ENCODE measurements around the gene SEPTIN11.

The SEPTIN11 gene

GRCh38 chr4:76989391-76990061 lies 40.0 kb downstream of the SEPTIN11 start:
- TF ChIP-seq, protein P1, sequence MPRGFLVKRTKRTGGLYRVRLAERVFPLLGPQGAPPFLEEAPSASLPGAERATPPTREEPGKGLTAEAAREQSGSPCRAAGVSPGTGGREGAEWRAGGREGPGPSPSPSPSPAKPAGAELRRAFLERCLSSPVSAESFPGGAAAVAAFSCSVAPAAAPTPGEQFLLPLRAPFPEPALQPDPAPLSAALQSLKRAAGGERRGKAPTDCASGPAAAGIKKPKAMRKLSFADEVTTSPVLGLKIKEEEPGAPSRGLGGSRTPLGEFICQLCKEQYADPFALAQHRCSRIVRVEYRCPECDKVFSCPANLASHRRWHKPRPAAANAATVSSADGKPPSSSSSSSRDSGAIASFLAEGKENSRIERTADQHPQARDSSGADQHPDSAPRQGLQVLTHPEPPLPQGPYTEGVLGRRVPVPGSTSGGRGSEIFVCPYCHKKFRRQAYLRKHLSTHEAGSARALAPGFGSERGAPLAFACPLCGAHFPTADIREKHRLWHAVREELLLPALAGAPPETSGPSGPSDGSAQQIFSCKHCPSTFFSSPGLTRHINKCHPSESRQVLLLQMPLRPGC (tag by site-specific recombination; IDR thresholded peaks at IDR 0.05): no peak
- TF ChIP-seq ZNF621 (tag by site-specific recombination; IDR thresholded peaks at IDR 0.05) (no peak), ZNF624 (tag by site-specific recombination; IDR thresholded peaks at IDR 0.05) (no peak)
- no peaks in the 10 kb centered on the region for H3K9me3 ChIP-seq (ENCODE audit: control insufficient read depth, insufficient read depth, low read depth, low read length)
- POLR2A ChIA-PET: no interaction called here
- H3K36me3 ChIP-seq (ENCODE audit: control insufficient read depth in 2 of 2, insufficient read depth in 1 of 2, low read length in 2 of 2): no peaks in the 10 kb centered on the region
- H3K4me1 ChIP-seq (ENCODE audit: control insufficient read depth, insufficient read depth, low read length): no peaks in the 10 kb centered on the region; the same call in 1 of the 2 replicates
- no peak overlapping the region for H3K4me3 ChIP-seq (ENCODE audit: low read depth, low read length)
- H3K27ac ChIP-seq (ENCODE audit: extremely low read depth, low read depth, low read length): no peak overlapping the region
- CTCF ChIA-PET: interaction anchor here (1.0 kb wide), 1 partner anchor 53 kb away, joined by 3 read pairs; no protein-coding TSS in a partner anchor

DNA sequence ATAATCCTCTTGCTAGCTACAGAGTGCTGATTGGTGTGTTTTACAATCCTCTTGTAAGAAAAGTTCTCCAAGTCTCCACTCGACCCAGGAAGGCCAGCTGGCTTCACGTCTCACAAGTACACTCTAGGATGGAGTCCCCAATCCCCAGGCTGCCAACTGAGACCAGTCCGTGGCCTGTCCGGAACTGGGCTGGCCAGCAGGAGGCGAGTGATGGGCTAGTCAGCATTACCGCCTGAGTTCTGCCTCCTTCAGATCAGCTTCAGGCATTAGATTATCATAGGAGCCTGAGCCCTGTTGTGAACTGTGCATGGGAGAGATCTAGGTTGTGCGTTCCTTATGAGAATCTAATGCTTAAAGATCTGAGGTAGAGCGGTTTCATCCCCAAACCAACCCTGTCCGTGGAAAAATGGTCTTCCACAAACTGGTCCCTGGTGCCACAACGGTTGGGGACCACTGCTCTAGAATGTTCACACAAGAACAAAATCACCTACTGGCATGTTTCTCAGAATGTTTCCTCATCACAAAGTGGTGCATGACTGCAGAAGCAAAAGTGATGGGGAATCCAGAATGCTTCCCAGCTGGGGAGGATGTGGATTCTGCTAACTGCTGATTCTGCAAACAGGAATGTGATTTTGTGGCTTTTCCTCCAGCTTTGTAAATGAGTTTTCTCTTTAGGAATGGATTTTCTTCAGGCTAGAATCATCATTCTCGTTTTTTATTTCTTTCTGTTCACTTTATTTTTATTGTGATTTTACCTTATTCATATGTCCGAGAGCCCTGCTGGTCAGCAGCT lies 40.9 kb downstream of the SEPTIN11 start:
- Histone ChIP-seq H3K4me1 (ENCODE audit: control insufficient read depth, insufficient read depth, low read length) (no peaks in the 10 kb centered on the region), H3K27ac (ENCODE audit: extremely low read depth, low read depth, low read length) (no peak overlapping the region), H3K4me3 (ENCODE audit: low read depth, low read length) (no peak overlapping the region), H3K9me3 (ENCODE audit: control insufficient read depth, insufficient read depth, low read depth, low read length) (no peaks in the 10 kb centered on the region), H3K36me3 (ENCODE audit: control insufficient read depth in 2 of 2, insufficient read depth in 1 of 2, low read length in 2 of 2) (no peaks in the 10 kb centered on the region)
- no peak for TF ChIP-seq ZBTB20 (tag by site-specific recombination; IDR thresholded peaks at IDR 0.05)
- no peak for TF ChIP-seq ZNF514 (tag by site-specific recombination; IDR thresholded peaks at IDR 0.05)
- TF ChIP-seq ZNF555 (tag by site-specific recombination; conservative IDR thresholded peaks at IDR 0.05): no peak
- TF ChIP-seq ZNF146 (tag by site-specific recombination; IDR thresholded peaks at IDR 0.05): no peak
- TF ChIP-seq, protein P2, sequence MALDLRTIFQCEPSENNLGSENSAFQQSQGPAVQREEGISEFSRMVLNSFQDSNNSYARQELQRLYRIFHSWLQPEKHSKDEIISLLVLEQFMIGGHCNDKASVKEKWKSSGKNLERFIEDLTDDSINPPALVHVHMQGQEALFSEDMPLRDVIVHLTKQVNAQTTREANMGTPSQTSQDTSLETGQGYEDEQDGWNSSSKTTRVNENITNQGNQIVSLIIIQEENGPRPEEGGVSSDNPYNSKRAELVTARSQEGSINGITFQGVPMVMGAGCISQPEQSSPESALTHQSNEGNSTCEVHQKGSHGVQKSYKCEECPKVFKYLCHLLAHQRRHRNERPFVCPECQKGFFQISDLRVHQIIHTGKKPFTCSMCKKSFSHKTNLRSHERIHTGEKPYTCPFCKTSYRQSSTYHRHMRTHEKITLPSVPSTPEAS (tag by site-specific recombination; IDR thresholded peaks at IDR 0.05): no peak
- ChIA-PET POLR2A (no interaction called here), CTCF (no interaction called here)

GRCh38 chr4:76991161-76991660 lies 41.7 kb downstream of the SEPTIN11 start:
- Histone ChIP-seq H3K27ac (ENCODE audit: extremely low read depth, low read depth, low read length) (no peak overlapping the region), H3K4me3 (ENCODE audit: low read depth, low read length) (no peak overlapping the region), H3K4me1 (ENCODE audit: control insufficient read depth, insufficient read depth, low read length) (no peaks in the 10 kb centered on the region), H3K36me3 (ENCODE audit: control insufficient read depth in 2 of 2, insufficient read depth in 1 of 2, low read length in 2 of 2) (peaks cover 0 to 2% of the 10 kb centered on the region in 2 experiments; a peak in 1 of 3 replicates), H3K9me3 (ENCODE audit: control insufficient read depth, insufficient read depth, low read depth, low read length) (no peaks in the 10 kb centered on the region)
- POLR2A ChIA-PET: no interaction called here
- CTCF ChIA-PET: no interaction called here
- TF ChIP-seq GFI1B (tag by site-specific recombination; IDR thresholded peaks at IDR 0.05) (no peak), MZF1 (tag by site-specific recombination; IDR thresholded peaks at IDR 0.05; ENCODE audit: borderline replicate concordance) (no peak), ZNF175 (tag by site-specific recombination; IDR thresholded peaks at IDR 0.05) (no peak), ZBTB8A (tag by site-specific recombination; IDR thresholded peaks at IDR 0.05) (no peak), ZNF114 (tag by site-specific recombination; IDR thresholded peaks at IDR 0.05) (no peak), ZNF837 (tag by site-specific recombination; IDR thresholded peaks at IDR 0.05) (no peak), ELK4 (IDR thresholded peaks at IDR 0.05; ENCODE audit: borderline replicate concordance, low read depth, low read length) (no peak), ZNF530 (tag by site-specific recombination; IDR thresholded peaks at IDR 0.05; ENCODE audit: low read depth) (no peak), ZNF302 (tag by site-specific recombination; IDR thresholded peaks at IDR 0.05; ENCODE audit: low read depth) (no peak), IKZF3 (tag by site-specific recombination; IDR thresholded peaks at IDR 0.05) (no peak), ZNF626 (tag by site-specific recombination; IDR thresholded peaks at IDR 0.05) (no peak), SCRT2 (tag by site-specific recombination; IDR thresholded peaks at IDR 0.05) (no peak), ZFP41 (tag by site-specific recombination; IDR thresholded peaks at IDR 0.05; ENCODE audit: borderline replicate concordance) (no peak), ZBTB1 (tag by site-specific recombination; IDR thresholded peaks at IDR 0.05) (no peak), PRDM6 (tag by site-specific recombination; IDR thresholded peaks at IDR 0.05) (no peak), SETDB1 (IDR thresholded peaks at IDR 0.05; ENCODE audit: insufficient read length, low read length) (no peak)
